Skeletal muscle satellite cell (primary cell): ENCODE measurements around the gene GNB5.
"Not testable (repeated sequence)": the region's sequence is repeated elsewhere in the genome, so short reads cannot be mapped to it uniquely, and the experiment has no call there.

Experiments
- H3K27me3 ChIP-seq: 2 replicates; pipeline ENCODE4 v1.7.0; 2013; ENCODE audit warnings: low read length; ENCODE audit not compliant: control insufficient read depth, insufficient read depth
- H3K36me3 ChIP-seq: 2 replicates; pipeline ENCODE4 v1.7.0; 2013; ENCODE audit warnings: mild to moderate bottlenecking, control low read depth, low read length; ENCODE audit not compliant: insufficient read depth
- H3K4me1 ChIP-seq: 2 replicates; pipeline ENCODE4 v1.7.0; 2013; ENCODE audit warnings: low read length; ENCODE audit not compliant: control insufficient read depth, insufficient read depth
- H3K4me2 ChIP-seq: 2 replicates; pipeline ENCODE4 v1.7.0; 2013; ENCODE audit warnings: mild to moderate bottlenecking, low read length
- H3K4me3 ChIP-seq: 2 replicates; pipeline ENCODE4 v1.7.0; 2013; ENCODE audit warnings: low read length
- H3K9ac ChIP-seq: 2 replicates; pipeline ENCODE4 v1.7.0; 2013; ENCODE audit warnings: mild to moderate bottlenecking, low read depth, low read length, moderate library complexity
- H3K9me3 ChIP-seq: replicated peaks from 2 replicates; pipeline ENCODE4 v1.7.0; 2013; ENCODE audit warnings: mild to moderate bottlenecking, control low read depth, low read length

GNB5 gene

DNA sequence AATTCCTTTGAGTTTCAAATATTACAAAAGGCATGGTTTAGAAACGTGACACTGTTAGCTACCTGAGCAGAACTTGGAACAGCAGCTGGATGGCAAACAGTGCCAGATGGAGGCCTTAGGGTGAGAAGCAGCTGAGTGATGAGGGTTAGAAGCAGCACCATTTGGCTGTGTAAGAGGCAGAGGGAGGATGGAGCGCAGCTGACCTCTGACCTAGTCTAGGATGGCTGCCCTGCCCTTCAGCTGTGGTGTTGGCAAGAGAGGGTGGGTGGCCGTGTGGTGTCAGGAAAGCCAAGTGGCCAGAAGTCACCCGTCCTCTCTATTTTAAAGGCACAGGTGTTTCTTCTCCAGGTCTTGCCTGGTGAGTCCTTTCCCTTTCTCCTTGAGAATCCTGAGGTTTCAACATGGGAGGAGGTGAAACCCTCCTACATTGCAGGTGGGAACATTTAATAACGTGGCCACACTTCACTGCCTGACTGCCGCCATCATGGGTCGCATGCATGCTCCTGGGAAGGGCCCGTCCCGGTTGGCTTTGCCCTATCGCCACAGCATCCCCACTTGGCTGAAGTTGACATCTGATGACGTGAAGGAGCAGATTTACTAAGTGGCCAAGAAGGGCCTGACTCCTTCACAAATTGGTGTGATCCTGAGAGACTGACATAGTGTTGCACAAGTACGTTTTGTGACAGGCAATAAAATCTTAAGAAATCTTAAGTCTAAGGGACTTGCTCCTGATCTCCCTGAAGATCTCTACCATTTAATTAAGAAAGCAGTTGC, 96.2 kb downstream of the GNB5 start:
- no peaks in the 10 kb centered on the region for H3K9me3 ChIP-seq
- no peaks in the 10 kb centered on the region for H3K27me3 ChIP-seq
- H3K4me2 ChIP-seq = peak overlapping the region; percentile 66
- peak overlapping the region; percentile 23 for H3K4me3 ChIP-seq
- H3K9ac ChIP-seq = peak overlapping the region; percentile 71
- no peaks in the 10 kb centered on the region for H3K36me3 ChIP-seq
- peaks cover 33% of the 10 kb centered on the region for H3K4me1 ChIP-seq

DNA sequence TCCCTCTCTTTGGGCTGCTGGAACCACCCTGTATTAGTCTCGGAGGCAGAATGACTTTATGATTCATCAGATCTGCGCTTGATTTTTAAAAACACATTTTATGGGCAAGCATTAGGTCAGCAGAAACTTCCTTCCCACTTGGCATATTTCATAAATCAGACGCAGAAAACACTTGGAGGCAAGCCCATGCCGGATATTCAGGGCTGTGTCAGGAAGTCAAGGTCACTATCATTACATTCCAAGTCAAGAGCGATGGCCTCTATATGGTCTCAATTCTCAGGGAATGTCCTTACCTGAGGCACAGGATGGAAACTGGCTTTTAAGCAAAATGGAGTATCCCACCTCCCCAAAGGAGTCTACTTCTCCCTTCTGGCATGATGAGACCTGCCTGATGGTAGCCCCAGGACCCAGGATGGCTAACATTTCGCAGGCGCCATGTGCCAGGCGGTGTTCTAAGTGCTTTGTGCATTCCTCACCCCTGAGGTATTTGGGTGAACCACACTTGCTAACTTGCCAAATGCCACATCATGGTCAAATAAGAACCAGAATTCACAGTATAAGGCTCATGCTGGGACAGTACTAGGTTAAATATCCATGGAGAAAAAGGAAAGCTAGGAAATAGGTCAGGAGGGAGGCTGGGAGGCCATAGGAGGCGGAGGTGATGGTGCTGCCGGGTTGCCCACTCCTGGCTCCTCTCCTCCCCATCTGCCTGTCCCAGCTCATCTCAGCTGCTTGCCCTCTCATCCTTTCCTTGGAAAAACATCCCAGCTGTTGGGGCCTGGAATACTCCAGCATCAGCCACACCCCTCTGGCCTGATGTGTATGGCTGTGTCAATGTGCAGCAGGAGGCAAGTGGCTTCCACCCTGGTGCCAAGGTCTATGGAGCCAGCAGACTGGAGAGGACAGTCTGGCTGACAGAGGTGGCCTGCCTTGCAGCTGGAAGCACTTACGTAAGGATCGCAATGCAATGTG, 97.4 kb downstream of the GNB5 start:
- peak overlapping the region; percentile 71 for H3K9ac ChIP-seq
- no peaks in the 10 kb centered on the region for H3K27me3 ChIP-seq
- no peaks in the 10 kb centered on the region for H3K9me3 ChIP-seq
- H3K4me1 ChIP-seq = peaks cover 33% of the 10 kb centered on the region
- peak overlapping the region; percentile 32 for H3K4me3 ChIP-seq
- H3K36me3 ChIP-seq = no peaks in the 10 kb centered on the region
- H3K4me2 ChIP-seq = peak overlapping the region; percentile 66

DNA sequence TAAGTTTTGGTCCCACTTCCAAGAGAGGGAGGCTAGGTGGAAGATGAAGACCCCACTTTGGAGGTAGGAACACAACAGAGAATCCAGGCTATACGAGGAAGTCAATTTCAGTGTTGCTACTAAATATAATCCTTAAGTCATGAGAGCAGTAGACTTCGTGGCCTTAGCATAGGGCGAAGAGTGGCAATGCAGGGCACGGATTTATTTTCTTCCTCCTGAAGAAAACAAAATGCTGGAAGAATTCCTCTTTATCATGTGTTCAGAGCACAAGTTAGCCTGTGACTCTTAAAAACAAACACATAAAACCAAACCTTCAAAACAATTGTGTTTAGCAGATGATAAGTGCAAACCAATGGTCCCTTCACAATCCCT, 98.0 kb downstream of the GNB5 start:
- H3K4me1 ChIP-seq = peaks cover 33% of the 10 kb centered on the region
- no peaks in the 10 kb centered on the region for H3K36me3 ChIP-seq
- peak overlapping the region; percentile 18 for H3K4me2 ChIP-seq
- H3K9me3 ChIP-seq = no peaks in the 10 kb centered on the region
- no peaks in the 10 kb centered on the region for H3K27me3 ChIP-seq
- H3K9ac ChIP-seq = peak overlapping the region; percentile 71
- no peak overlapping the region for H3K4me3 ChIP-seq

DNA sequence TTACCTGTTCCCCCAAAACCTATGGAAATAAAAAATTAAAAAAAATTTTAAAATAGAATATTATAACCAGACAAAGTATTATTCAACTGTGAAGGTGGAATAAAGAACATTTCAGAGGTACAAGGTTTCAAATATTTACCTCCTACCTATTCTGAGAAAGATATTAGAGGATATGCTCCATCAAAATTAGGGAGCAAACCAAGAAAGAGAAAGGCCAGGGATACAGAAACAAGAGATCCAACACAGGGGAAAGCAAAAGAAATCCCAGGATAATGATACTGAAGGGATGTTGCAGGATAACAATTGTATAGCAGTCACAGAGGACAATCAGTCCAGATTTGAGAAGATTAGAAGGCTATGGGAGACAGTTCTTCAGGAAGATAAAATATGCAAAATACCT, 101.0 kb downstream of the GNB5 start:
- Histone ChIP-seq H3K9ac (no peak overlapping the region), H3K36me3 (no peaks in the 10 kb centered on the region), H3K9me3 (peaks cover 5% of the 10 kb centered on the region), H3K4me2 (no peak overlapping the region), H3K27me3 (no peaks in the 10 kb centered on the region), H3K4me3 (no peak overlapping the region), H3K4me1 (peaks cover 26% of the 10 kb centered on the region)

DNA sequence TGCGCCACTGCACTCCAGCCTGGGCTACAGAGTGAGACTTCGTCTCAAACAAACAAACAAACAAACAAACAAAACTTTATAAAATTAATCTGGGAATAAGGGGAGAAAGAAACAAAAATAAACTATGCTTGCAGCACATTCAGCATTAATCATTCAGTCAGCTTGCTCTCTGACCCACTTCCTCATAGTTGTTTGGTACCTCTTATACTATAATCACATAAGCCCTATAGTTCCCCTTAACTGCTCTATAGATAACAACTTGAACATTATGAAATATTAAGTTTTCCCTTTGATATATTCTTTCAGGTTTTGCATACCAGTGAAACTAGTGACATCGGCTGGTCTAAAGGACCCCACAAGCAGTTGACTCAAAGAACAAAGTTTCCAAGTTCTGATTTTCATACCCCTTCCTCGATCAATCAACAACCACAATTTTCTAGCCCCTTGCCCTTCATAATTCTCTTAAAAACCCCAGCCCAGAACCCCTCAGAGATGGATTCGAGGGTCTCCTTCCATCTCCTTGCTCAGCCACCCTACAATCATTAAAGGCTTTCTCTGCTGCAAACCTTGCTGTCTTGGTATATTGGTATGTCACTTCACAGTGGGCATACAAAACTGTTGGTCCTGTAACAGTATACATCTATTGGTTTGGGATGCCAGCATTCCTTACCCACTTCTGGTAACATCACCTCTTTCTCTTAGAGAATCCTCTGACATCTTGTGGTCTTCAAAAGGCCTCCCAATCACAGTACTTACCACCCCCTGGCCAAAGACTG, 105.0 kb downstream of the GNB5 start:
- Histone ChIP-seq H3K36me3 (no peaks in the 10 kb centered on the region), H3K4me2 (no peak overlapping the region), H3K27me3 (no peaks in the 10 kb centered on the region), H3K4me3 (no peak overlapping the region), H3K4me1 (no peaks in the 10 kb centered on the region), H3K9ac (no peak overlapping the region), H3K9me3 (peaks cover 5% of the 10 kb centered on the region)

DNA sequence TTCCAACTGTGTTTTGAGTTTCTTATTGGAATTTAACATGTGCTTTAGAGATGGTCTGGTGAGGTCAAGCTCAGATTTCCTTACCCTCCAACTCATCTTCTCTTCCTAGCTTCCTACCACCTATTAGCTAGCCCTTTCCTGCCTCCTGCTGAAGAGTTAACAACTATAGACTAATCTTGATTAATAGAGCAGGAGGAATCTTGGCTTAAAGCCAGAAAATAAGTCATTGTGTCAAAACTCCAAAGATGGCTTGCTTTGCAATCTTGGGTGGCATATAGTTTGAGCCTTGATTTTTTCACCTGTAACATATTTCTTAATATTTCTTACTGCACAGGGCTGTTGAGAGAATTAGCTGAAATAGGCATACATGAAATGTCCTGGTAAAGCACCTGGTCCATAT, 105.9 kb downstream of the GNB5 start:
- no peaks in the 10 kb centered on the region for H3K4me1 ChIP-seq
- H3K4me3 ChIP-seq = no peak overlapping the region
- H3K9me3 ChIP-seq = peaks cover 5% of the 10 kb centered on the region
- no peak overlapping the region for H3K4me2 ChIP-seq
- H3K9ac ChIP-seq = no peak overlapping the region
- H3K27me3 ChIP-seq = no peaks in the 10 kb centered on the region
- no peaks in the 10 kb centered on the region for H3K36me3 ChIP-seq

DNA sequence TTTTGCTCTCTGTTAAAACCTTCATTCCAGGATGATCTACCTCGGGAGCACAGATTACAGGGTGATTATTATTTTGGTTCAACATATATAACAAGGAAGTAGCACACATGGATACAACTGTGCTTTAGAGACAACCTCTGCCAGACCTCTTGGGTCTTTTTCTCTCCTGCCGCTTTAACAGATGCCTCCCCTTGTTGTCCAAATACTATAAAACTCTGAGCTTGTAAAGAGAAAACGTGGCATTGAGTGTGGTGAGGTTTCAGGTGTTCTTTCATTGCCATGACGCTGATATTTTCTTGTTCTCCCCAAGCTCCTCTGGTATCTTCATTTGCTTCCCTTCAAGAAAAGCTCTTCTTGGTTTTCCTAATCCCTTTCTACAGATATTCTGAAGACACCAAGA, 107.6 kb downstream of the GNB5 start:
- no peak overlapping the region for H3K4me3 ChIP-seq

DNA sequence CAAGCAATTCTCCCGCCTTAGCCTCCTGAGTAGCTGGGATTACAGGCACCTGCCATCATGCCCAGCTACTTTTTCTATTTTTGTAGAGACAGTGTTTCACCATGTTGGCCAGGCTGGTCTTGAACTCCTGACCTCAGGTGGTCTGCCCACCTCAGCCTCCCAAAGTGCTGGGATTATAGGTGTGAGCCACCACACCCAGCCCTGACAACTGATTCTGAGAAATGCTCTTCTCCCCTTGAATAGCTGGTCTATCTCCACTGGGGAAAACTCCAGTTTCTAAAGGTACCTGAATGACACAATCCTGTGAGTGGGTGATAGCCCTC, 108.2 kb downstream of the GNB5 start:
- not testable (repeated sequence) for H3K4me3 ChIP-seq, H3K4me1 ChIP-seq, H3K4me2 ChIP-seq, H3K36me3 ChIP-seq, H3K9ac ChIP-seq, H3K9me3 ChIP-seq, H3K27me3 ChIP-seq

More for the DNA sequence above, 107.6 kb downstream of the GNB5 start:
- no peaks in the 10 kb centered on the region for H3K27me3 ChIP-seq
- no peak overlapping the region for H3K4me2 ChIP-seq
- H3K9ac ChIP-seq = no peak overlapping the region
- H3K9me3 ChIP-seq = peaks cover 5% of the 10 kb centered on the region
- H3K4me1 ChIP-seq = no peaks in the 10 kb centered on the region
- H3K36me3 ChIP-seq = no peaks in the 10 kb centered on the region

DNA sequence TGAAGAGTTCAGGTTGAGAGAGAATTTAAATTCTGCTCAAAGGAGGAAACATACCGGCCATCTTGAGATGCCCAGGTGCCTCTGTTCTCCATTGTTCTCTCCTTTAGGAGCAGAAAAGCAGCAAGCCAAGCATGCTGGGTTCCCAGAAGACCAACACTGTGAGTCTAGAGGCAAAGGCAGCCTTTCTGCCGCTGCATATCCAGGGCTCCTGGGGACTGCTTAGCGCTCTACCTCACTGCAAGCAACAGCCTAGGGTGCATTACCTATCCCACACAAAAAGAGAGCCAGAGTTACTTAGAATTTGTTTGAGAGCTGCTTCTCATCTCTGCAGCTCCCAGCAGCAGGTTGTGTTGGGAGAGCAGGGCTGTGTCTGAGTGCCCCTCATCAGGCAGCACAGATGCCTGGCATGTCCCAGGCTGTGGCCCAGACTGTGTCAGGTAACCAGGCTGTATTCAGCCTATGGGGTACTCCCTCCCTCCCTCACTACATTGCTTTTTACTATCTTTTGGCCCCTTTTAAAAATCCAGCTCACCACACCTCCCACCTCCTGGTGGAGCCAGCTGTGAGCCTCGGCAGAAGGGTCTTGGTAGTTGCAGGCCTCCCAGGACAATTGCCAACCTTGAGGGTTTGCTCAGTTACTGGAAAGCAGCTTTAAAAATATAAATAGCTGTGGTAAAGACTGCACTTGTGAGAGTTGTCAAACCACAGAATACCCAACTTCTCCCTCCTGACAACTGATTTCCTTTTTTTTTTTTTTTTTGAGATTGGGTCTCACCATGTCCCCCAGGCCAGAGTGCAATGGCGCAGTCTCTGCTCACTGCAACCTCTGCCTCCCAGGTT, 108.8 kb downstream of the GNB5 start:
- Histone ChIP-seq H3K9ac (no peak overlapping the region), H3K4me2 (no peak overlapping the region), H3K4me3 (no peak overlapping the region), H3K36me3 (no peaks in the 10 kb centered on the region), H3K4me1 (peaks cover 7% of the 10 kb centered on the region), H3K9me3 (peaks cover 5% of the 10 kb centered on the region), H3K27me3 (no peaks in the 10 kb centered on the region)

DNA sequence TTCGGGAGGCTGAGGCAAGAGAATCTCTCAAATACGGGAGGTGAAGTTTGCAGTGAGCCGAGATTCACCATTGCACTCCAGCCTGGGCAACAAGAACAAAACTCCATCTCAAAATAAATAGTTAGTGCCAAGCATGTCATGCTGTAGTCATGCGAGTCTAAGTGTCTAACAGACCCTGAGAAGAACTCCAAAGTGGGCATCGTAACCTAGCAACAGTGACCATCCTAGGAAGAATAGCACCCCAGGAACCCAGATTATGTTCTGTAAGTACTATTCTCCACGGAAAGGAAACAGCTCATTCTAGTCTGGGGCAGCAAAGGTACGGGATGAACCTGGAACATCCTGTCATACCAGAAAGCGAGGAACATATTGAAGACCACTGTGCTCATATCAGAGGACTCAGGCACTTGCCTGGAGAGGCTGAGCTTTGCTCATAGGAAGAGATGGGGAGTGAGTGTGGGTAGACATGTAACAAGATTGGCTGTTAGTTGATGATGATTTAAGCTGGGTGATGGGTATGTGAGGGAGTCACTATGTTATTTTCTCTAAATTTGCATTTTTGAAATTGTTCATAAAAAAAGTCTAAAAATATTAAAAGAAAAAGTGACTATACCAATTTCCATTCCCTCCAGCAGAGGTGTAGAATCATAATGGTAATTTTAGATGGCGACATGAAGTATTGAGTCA, 110.3 kb downstream of the GNB5 start:
- no peak overlapping the region for H3K4me3 ChIP-seq
- no peaks in the 10 kb centered on the region for H3K27me3 ChIP-seq
- H3K9me3 ChIP-seq = no peaks in the 10 kb centered on the region
- H3K9ac ChIP-seq = no peak overlapping the region
- no peak overlapping the region for H3K4me2 ChIP-seq
- H3K36me3 ChIP-seq = no peaks in the 10 kb centered on the region
- H3K4me1 ChIP-seq = peaks cover 19% of the 10 kb centered on the region
